Heart left ventricle (tissue), 16 donors: ENCODE results near the gene PUM1. TPM values are rescaled to one million over a fixed set of nuclear protein-coding genes. Genes with fewer than 3 reads are reported as not detected.

ENCODE experiments used
- ATAC-seq, 4 donors: fragments of 200-7000 bp; cut with Tn5 transposase; one replicate each; pipeline ENCODE4 v1.9.1; 2020 to 2022; ENCODE audit warnings: moderate library complexity in 4 of 4, mild to moderate bottlenecking in 3 of 4, moderate number of reproducible peaks in 1 of 4
- DNase-seq, 5 donors: peaks; one replicate each; pipeline ENCODE4 v3.0.0-alpha.2; 2020
- H3K27ac ChIP-seq, 12 donors: fragments of 200-600 bp; sonication (generic) in 4 of 12; one replicate each; pipeline versions ENCODE4 v1.5.0 to v1.8.0; 2016 to 2022; ENCODE audit warnings: mild to moderate bottlenecking in 2 of 12
- H3K27me3 ChIP-seq, 9 donors: fragments of 200-600 bp; sonication (generic) in 2 of 9; one replicate each; pipeline versions ENCODE4 v1.5.1 to v1.8.0; 2016 to 2022; ENCODE audit warnings: mild to moderate bottlenecking in 3 of 9
- H3K36me3 ChIP-seq, 9 donors: fragments of 200-600 bp; sonication (generic) in 2 of 9; one replicate each; pipeline versions ENCODE4 v1.5.0 to v1.8.0; 2018 to 2022; ENCODE audit warnings: mild to moderate bottlenecking in 2 of 9
- H3K4me1 ChIP-seq, 12 donors: fragments of 200-600 bp; sonication (generic) in 4 of 12; one replicate each; pipeline versions ENCODE4 v1.5.0 to v1.8.0; 2016 to 2022; ENCODE audit warnings: mild to moderate bottlenecking in 3 of 12
- H3K4me3 ChIP-seq, 12 donors: fragments of 200-600 bp; sonication (generic) in 4 of 12; one replicate each; pipeline versions ENCODE4 v1.5.0 to v1.8.0; 2017 to 2022; ENCODE audit warnings: mild to moderate bottlenecking in 9 of 12, moderate library complexity in 4 of 12
- H3K9me3 ChIP-seq, 12 donors: fragments of 200-600 bp; sonication (generic) in 4 of 12; one replicate each; pipeline versions ENCODE4 v1.5.0 to v1.8.0; 2016 to 2022; ENCODE audit warnings: mild to moderate bottlenecking in 1 of 12
- POLR2A ChIP-seq, 2 donors: fragments of 450-650 bp; IDR thresholded peaks; one replicate each; pipeline ENCODE4 v1.6.1; 2017; ENCODE audit warnings: antibody characterized with exemption in 2 of 2, mild to moderate bottlenecking in 2 of 2, moderate library complexity in 2 of 2
- WGBS, 4 donors: extraction: QIAGEN DNeasy Blood & Tissue Kit in 2 of 4; methylation state at CpG; one replicate each; pipeline versions ENCODE4 v1.1.5 to v1.1.7; 2013 to 2018; 5-methylcytosine and 5-hydroxymethylcytosine counted together
- intact Hi-C, 10 donors: fragments of 100-400 bp; cut with DNase I; formaldehyde crosslinking; loops; one replicate each; pipeline versions ENCODE4 v1.11.1 to v1.14.2; 2022
- polyA plus RNA-seq, 2 donors: library from polyadenylated mRNA; stranded (reverse); fragments of 200-250 nt; gene quantifications; one replicate each; pipeline ENCODE4 v1.2.3, GENCODE V29; 2013
- total RNA-seq, 9 donors: library from RNA; depleted of rRNA in 2 of 9; stranded (reverse); fragments of >200 nt in 2 of 9; fragmentation: NEBNext Ultra II Directional in 3 of 9; extraction: Animal tissue kit (Norgen Biotek cat#: 25700) in 3 of 9; gene quantifications; one replicate each; pipeline versions ENCODE4 v1.1.0 to v1.2.4, GENCODE V29; 2016 to 2023
- TF ChIP-seq, protein P1 (sequence below), 12 donors: fragments of 200-600 bp; sonication (generic) in 4 of 12; IDR thresholded peaks; one replicate each; pipeline versions ENCODE4 v1.5.0 to v1.8.0; 2018 to 2022; ENCODE audit warnings: antibody characterized with exemption in 12 of 12, mild to moderate bottlenecking in 5 of 12
- donor health status: ischemic (EF 13 %, LVEDD 7.1; RV severe dilation, severe dysfunction).
- donor health status: healthy with polysubstance abuse.
- donor health status: DM: no; HTN: yes; CAD: no.
- donor health status: DM: no; HTN: no; CAD: no.
- donor health status: ischemic (EF 25% LVEDD 6.9; RV normal size, moderate dysfunction).
- donor health status: ischemic (EF 25% LVEDD 5.7; RV mildly dilated, moderate dysfunction).
- donor health status: healthy.
- donor health status: DM: yes; HTN: yes; CAD: no.
- donor health status: ischemic (EF 35%, LVEDD 5.7; RV mildly dilated, moderate dysfunction).
- donor health status: nonischemic (EF 11% LVEDD 7.7; RV severe dilation, severe dysfunction).
- donor health status: DM: yes; HTN: yes; CAD: no.
- donor health status: PGD.
- donor health status: ischemic (EF 29% LVEDD 5.4; RV normal size, mild dysfunction).
- donor health status: nonischemic (EF 23%, LVEDD 6.1; RV moderate dilation, normal function).

PUM1 gene
- total and polyA plus RNA-seq, 11 donors, result 19.2 to 96.3 (median 70.7) TPM

GRCh38 chr1:30906631-30907441 lies 158.7 kb downstream of the PUM1 start:
- Histone ChIP-seq H3K27ac (peak overlapping the region in 2 of 12 donors; percentile 6 to 88), H3K4me1 (peaks cover 4 to 58% (median 36%) of the 10 kb centered on the region in 12 donors), H3K9me3 (no peaks in the 10 kb centered on the region), H3K36me3 (no peaks in the 10 kb centered on the region), H3K27me3 (no peaks in the 10 kb centered on the region), H3K4me3 (peak overlapping the region in 10 of 12 donors; percentile 49 to 79 (median 70))
- DNase-seq, result peak in 1 of 5 donors; percentile 23
- no peak for ATAC-seq
- TF ChIP-seq, protein P1, sequence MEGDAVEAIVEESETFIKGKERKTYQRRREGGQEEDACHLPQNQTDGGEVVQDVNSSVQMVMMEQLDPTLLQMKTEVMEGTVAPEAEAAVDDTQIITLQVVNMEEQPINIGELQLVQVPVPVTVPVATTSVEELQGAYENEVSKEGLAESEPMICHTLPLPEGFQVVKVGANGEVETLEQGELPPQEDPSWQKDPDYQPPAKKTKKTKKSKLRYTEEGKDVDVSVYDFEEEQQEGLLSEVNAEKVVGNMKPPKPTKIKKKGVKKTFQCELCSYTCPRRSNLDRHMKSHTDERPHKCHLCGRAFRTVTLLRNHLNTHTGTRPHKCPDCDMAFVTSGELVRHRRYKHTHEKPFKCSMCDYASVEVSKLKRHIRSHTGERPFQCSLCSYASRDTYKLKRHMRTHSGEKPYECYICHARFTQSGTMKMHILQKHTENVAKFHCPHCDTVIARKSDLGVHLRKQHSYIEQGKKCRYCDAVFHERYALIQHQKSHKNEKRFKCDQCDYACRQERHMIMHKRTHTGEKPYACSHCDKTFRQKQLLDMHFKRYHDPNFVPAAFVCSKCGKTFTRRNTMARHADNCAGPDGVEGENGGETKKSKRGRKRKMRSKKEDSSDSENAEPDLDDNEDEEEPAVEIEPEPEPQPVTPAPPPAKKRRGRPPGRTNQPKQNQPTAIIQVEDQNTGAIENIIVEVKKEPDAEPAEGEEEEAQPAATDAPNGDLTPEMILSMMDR (IDR thresholded peaks at IDR 0.05), result no peak
- TF ChIP-seq POLR2A (IDR thresholded peaks at IDR 0.05), result no peak
- intact Hi-C loops, result loop anchor here in 6 of 10 donors (2.0 to 10.0 kb wide), 6 partner anchors 52 to 190 kb away; partner anchors contain the start of gene MATN1 (in 1 of the 6)
- WGBS, 4 donors, result 83 to 92% (median 89%) methylated on average over 7 to 9 of the region's 9 CpGs

GRCh38 chr1:30905916-30906620 lies 159.4 kb downstream of the PUM1 start:
- TF ChIP-seq POLR2A (IDR thresholded peaks at IDR 0.05), result no peak
- TF ChIP-seq, protein P1 (IDR thresholded peaks at IDR 0.05), result no peak
- no peaks in the 10 kb centered on the region for H3K36me3 ChIP-seq
- no peaks in the 10 kb centered on the region for H3K27me3 ChIP-seq
- peaks cover 7 to 58% (median 41%) of the 10 kb centered on the region in 12 donors for H3K4me1 ChIP-seq
- WGBS, 4 donors, result 60 to 69% (median 65%) methylated on average over 8 to 9 of the region's 9 CpGs
- H3K4me3 ChIP-seq, result peak overlapping the region in 1 of 12 donors; percentile 75
- intact Hi-C loops, result loop anchor here in 6 of 10 donors (2.0 to 10.0 kb wide), 6 partner anchors 51 to 189 kb away; partner anchors contain the start of gene MATN1 (in 1 of the 6)
- no peaks in the 10 kb centered on the region for H3K9me3 ChIP-seq
- DNase-seq (peak in 1 of 5 donors; percentile 35), ATAC-seq (no peak)
- H3K27ac ChIP-seq, result peak overlapping the region in 1 of 12 donors; percentile 88

DNA sequence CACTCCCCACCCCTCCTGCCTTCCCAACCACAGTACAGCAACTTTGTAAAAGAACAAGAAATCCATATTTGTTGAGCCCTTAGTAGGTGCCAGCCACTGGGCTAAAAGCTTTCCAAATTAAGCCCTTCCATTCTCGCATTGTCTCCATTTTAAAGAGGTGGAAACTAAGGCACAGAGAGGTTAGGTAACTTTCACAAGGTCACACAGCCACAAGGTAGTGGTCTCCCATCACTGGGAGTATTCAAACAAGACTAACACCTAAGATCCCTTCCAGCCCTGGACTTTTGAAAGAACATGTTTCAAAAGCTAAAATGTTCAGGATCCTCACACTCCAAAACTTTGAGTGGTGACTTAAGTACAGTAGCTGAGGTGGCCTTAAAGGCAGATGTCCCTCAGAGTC lies 160.1 kb downstream of the PUM1 start:
- no peaks in the 10 kb centered on the region for H3K9me3 ChIP-seq
- no peak for DNase-seq
- peak overlapping the region in 1 of 12 donors; percentile 88 for H3K27ac ChIP-seq
- H3K4me3 ChIP-seq, result no peak overlapping the region
- ATAC-seq, result no peak
- intact Hi-C loops, result loop anchor here in 6 of 10 donors (5.0 to 10.0 kb wide), 5 partner anchors 51 to 188 kb away; partner anchors contain the start of gene MATN1 (in 1 of the 6)
- no peak for TF ChIP-seq POLR2A (IDR thresholded peaks at IDR 0.05)
- TF ChIP-seq, protein P1 (IDR thresholded peaks at IDR 0.05), result no peak
- H3K27me3 ChIP-seq, result no peaks in the 10 kb centered on the region
- no peaks in the 10 kb centered on the region for H3K36me3 ChIP-seq
- WGBS, 4 donors, result 86 to 90% (median 88%) methylated on average over 1 of the region's 1 CpG
- peaks cover 7 to 59% (median 41%) of the 10 kb centered on the region in 12 donors for H3K4me1 ChIP-seq
